Liver (tissue), 9 donors: ENCODE measurements around the gene PEX11B. TPM values are rescaled to one million over a fixed set of nuclear protein-coding genes. Genes with fewer than 3 reads are reported as not detected.
A peak's percentile ranks its signal among the peaks of the same experiment; 100 is the strongest.

ENCODE experiments used
- DNase-seq: peaks from one replicate; pipeline ENCODE4 v3.0.0-alpha.2; 2017; ENCODE audit warnings: low spot score
- H3K27ac ChIP-seq, 2 donors: one replicate each; pipeline ENCODE4 v1.7.0; 2013; ENCODE audit warnings: inconsistent platforms in 2 of 2, low read length in 2 of 2, control low read depth in 1 of 2, low read depth in 1 of 2, mild to moderate bottlenecking in 1 of 2
- H3K27me3 ChIP-seq, 4 donors: one replicate each; pipeline versions ENCODE4 v1.6.1 to v1.7.0; 2013; ENCODE audit warnings: low read length in 3 of 4, inconsistent platforms in 1 of 4, mild to moderate bottlenecking in 1 of 4, moderate library complexity in 1 of 4; ENCODE audit not compliant: control insufficient read depth in 4 of 4, insufficient read depth in 4 of 4
- H3K36me3 ChIP-seq, 4 donors: one replicate each; pipeline versions ENCODE4 v1.6.1 to v1.7.0; 2013; ENCODE audit warnings: low read length in 3 of 4, mild to moderate bottlenecking in 3 of 4, low read depth in 1 of 4, moderate library complexity in 1 of 4; ENCODE audit not compliant: control insufficient read depth in 4 of 4, insufficient read depth in 3 of 4
- H3K4me1 ChIP-seq, 4 donors: one replicate each; pipeline versions ENCODE4 v1.6.1 to v1.7.0; 2013; ENCODE audit warnings: low read length in 3 of 4, mild to moderate bottlenecking in 3 of 4, moderate library complexity in 1 of 4; ENCODE audit not compliant: control insufficient read depth in 4 of 4, insufficient read depth in 4 of 4
- H3K4me3 ChIP-seq, 3 donors: one replicate each; pipeline versions ENCODE4 v1.6.1 to v1.7.0; 2013; ENCODE audit warnings: low read length in 3 of 3, control low read depth in 1 of 3, low read depth in 1 of 3, mild to moderate bottlenecking in 1 of 3
- H3K9ac ChIP-seq, 2 donors: one replicate each; pipeline ENCODE4 v1.7.0; 2013; ENCODE audit warnings: low read length in 2 of 2, mild to moderate bottlenecking in 2 of 2, moderate library complexity in 2 of 2, control low read depth in 1 of 2, low read depth in 1 of 2
- H3K9me3 ChIP-seq, 4 donors: one replicate each; pipeline versions ENCODE4 v1.6.1 to v1.7.0; 2013; ENCODE audit warnings: low read length in 3 of 4; ENCODE audit not compliant: control insufficient read depth in 4 of 4
- ATF3 ChIP-seq: IDR thresholded peaks from 2 replicates; pipeline ENCODE4 v1.6.1; 2016; ENCODE audit warnings: antibody characterized with exemption
- CTCF ChIP-seq: fragments of 150-350 bp; IDR thresholded peaks from 2 replicates; pipeline ENCODE4 v1.5.1; 2017; ENCODE audit warnings: improper control_type of control experiment, low read depth, low read length; ENCODE audit not compliant: missing input control
- EGR1 ChIP-seq, 2 donors: IDR thresholded peaks; 2 replicates each; pipeline ENCODE4 v1.6.1; 2016 to 2018; ENCODE audit warnings: antibody characterized with exemption in 2 of 2, low read depth in 2 of 2
- FOXA1 ChIP-seq: IDR thresholded peaks from 2 replicates; pipeline ENCODE4 v1.6.1; 2016; ENCODE audit warnings: antibody characterized with exemption
- FOXA2 ChIP-seq: IDR thresholded peaks from 2 replicates; pipeline ENCODE4 v1.6.1; 2016; ENCODE audit warnings: antibody characterized with exemption
- HNF4A ChIP-seq, 2 donors: conservative IDR thresholded peaks; 2 replicates each; pipeline ENCODE4 v1.6.1; 2016; ENCODE audit warnings: antibody characterized with exemption in 2 of 2, mild to moderate bottlenecking in 2 of 2
- HNF4G ChIP-seq: IDR thresholded peaks from 2 replicates; pipeline ENCODE4 v1.6.1; 2016; ENCODE audit warnings: antibody characterized with exemption
- JUND ChIP-seq, 2 donors: IDR thresholded peaks; 2 replicates each; pipeline ENCODE4 v1.6.1; 2016; ENCODE audit warnings: antibody characterized with exemption in 2 of 2
- MAX ChIP-seq: IDR thresholded peaks from 2 replicates; pipeline ENCODE4 v1.6.1; 2016; ENCODE audit warnings: antibody characterized with exemption
- NR2F2 ChIP-seq: IDR thresholded peaks from 2 replicates; pipeline ENCODE4 v1.6.1; 2016; ENCODE audit warnings: antibody characterized with exemption
- RAD21 ChIP-seq, 2 donors: IDR thresholded peaks; 2 replicates each; pipeline ENCODE4 v1.6.1; 2016; ENCODE audit warnings: antibody characterized with exemption in 2 of 2, mild to moderate bottlenecking in 2 of 2
- REST ChIP-seq: IDR thresholded peaks from 2 replicates; pipeline ENCODE4 v1.6.1; 2016; ENCODE audit warnings: antibody characterized with exemption, mild to moderate bottlenecking
- RXRA ChIP-seq, 2 donors: IDR thresholded peaks; 2 replicates each; pipeline ENCODE4 v1.6.1; 2017 to 2018; ENCODE audit warnings: antibody characterized with exemption in 2 of 2, mild to moderate bottlenecking in 1 of 2
- YY1 ChIP-seq: IDR thresholded peaks from 2 replicates; pipeline ENCODE4 v1.6.1; 2016; ENCODE audit warnings: antibody characterized with exemption, mild to moderate bottlenecking
- ZBTB33 ChIP-seq: IDR thresholded peaks from 2 replicates; pipeline ENCODE4 v1.6.1; 2016; ENCODE audit warnings: antibody characterized with exemption
- WGBS: extraction: QIAGEN DNeasy Blood & Tissue Kit; methylation state at CpG from one replicate; pipeline ENCODE4 v1.1.7; 2013; 5-methylcytosine and 5-hydroxymethylcytosine counted together
- polyA plus RNA-seq, 2 donors: library from polyadenylated mRNA; stranded (reverse) in 1 of 2; unstranded in 1 of 2; fragments of 200-250 nt in 1 of 2; fragments of >200 nt in 1 of 2; fragmentation: Nextera tagmentation in 1 of 2; extraction: Ambion mirVana in 1 of 2; gene quantifications; one replicate each; pipeline versions ENCODE4 v1.2.1 to v1.2.3, GENCODE V29; 2013 to 2015
- total RNA-seq, 2 donors: library from RNA; depleted of rRNA; stranded (reverse); fragments of >200 nt; gene quantifications; one replicate each; pipeline ENCODE4 v1.2.3, GENCODE V29; 2014
- donor health status: healthy.
- donor health status: healthy.
- donor health status: healthy.
- donor health status: healthy.
- donor health status: healthy.

PEX11B gene
- total and polyA plus RNA-seq, 4 donors = 13.4 to 21.0 (median 16.1) TPM

GRCh38 chr1:145959333-145959732 is 40.8 kb upstream of the PEX11B start:
- Histone ChIP-seq H3K27me3 (no peaks in the 10 kb centered on the region), H3K27ac (no peak overlapping the region), H3K9ac (no peak overlapping the region), H3K36me3 (no peaks in the 10 kb centered on the region), H3K4me3 (no peak overlapping the region), H3K9me3 (no peaks in the 10 kb centered on the region), H3K4me1 (peaks cover 13 to 79% (median 59%) of the 10 kb centered on the region in 4 donors)
- no peak for DNase-seq
- TF ChIP-seq EGR1 (IDR thresholded peaks at IDR 0.05; ENCODE audit: low read depth in 2 of 2) (no peak), RXRA (IDR thresholded peaks at IDR 0.05) (no peak), HNF4A (conservative IDR thresholded peaks at IDR 0.05) (no peak), FOXA1 (no peak), MAX (no peak), CTCF (no peak)

- no peak for TF ChIP-seq ZBTB33
- no peak for TF ChIP-seq NR2F2
- no peak for TF ChIP-seq EGR1 (IDR thresholded peaks at IDR 0.05; ENCODE audit: low read depth in 2 of 2)
- TF ChIP-seq YY1 = no peak
- no peak for TF ChIP-seq JUND (IDR thresholded peaks at IDR 0.05)
- TF ChIP-seq ATF3 = no peak
- no peak for TF ChIP-seq FOXA1
- TF ChIP-seq HNF4G = no peak
- no peak for TF ChIP-seq MAX
- Histone ChIP-seq H3K4me1 (peaks cover 16 to 74% (median 56%) of the 10 kb centered on the region in 4 donors), H3K4me3 (no peak overlapping the region), H3K27ac (no peak overlapping the region), H3K9ac (no peak overlapping the region), H3K9me3 (no peaks in the 10 kb centered on the region), H3K27me3 (no peaks in the 10 kb centered on the region), H3K36me3 (no peaks in the 10 kb centered on the region)
- DNase-seq = no peak
Observed at GRCh38 chr1:145958734-145959133, 40.2 kb upstream of the PEX11B start.

GRCh38 chr1:145957443-145958319 is 39.2 kb upstream of the PEX11B start, which contains the start of gene LIX1L:
Gene LIX1L, minus strand, starts transcription at chr1:145958017. Its CDS starts 90 bp downstream, at chr1:145957927.
- peaks cover 16 to 64% (median 52%) of the 10 kb centered on the region in 4 donors for H3K4me1 ChIP-seq
- peak within 1 kb of the TSS; percentile 81 to 91 for H3K9ac ChIP-seq
- H3K27me3 ChIP-seq = no peaks in the 10 kb centered on the region
- H3K27ac ChIP-seq = peak within 1 kb of the TSS; percentile 80 to 88
- peak; percentile 94 for DNase-seq
- 1% methylated on average over 60 of the region's 60 CpGs for WGBS
- H3K4me3 ChIP-seq = peak within 1 kb of the TSS; percentile 49 to 86 (median 71)
- H3K9me3 ChIP-seq = no peaks in the 10 kb centered on the region
- no peaks in the 10 kb centered on the region for H3K36me3 ChIP-seq
- TF ChIP-seq HNF4G (no peak), FOXA2 (no peak), RAD21 (IDR thresholded peaks at IDR 0.05) (peak in 1 of 2 donors; percentile 36), REST (peak; percentile 62), RXRA (IDR thresholded peaks at IDR 0.05) (peak in 1 of 2 donors; percentile 46), ATF3 (no peak), ZBTB33 (no peak)
